NCI-H345 (cell line): ENCODE data around the gene DNAL4.
A peak's percentile ranks its signal among the peaks of the same experiment; 100 is the strongest.
"Not testable (repeated sequence)": the region's sequence is repeated elsewhere in the genome, so short reads cannot be mapped to it uniquely, and the experiment has no call there.

Source experiments
- DNase-seq: peaks from one replicate; lab custom pipeline; 2025; lab: John Stamatoyannopoulos, UW

The DNAL4 gene

GRCh38 chr22:38827510-38827909 is 33.6 kb upstream of the DNAL4 start:
- no peak for DNase-seq

- DNase-seq, result no peak
Measured at GRCh38 chr22:38826801-38827200, 32.9 kb upstream of the DNAL4 start.

- no peak for DNase-seq
Measured at GRCh38 chr22:38826386-38826785, 32.4 kb upstream of the DNAL4 start.

- no peak for DNase-seq
Measured at GRCh38 chr22:38824585-38824984, 30.6 kb upstream of the DNAL4 start.

- DNase-seq, result no peak
Measured at GRCh38 chr22:38823637-38824036, 29.7 kb upstream of the DNAL4 start.

GRCh38 chr22:38823076-38823475 is 29.1 kb upstream of the DNAL4 start:
- DNase-seq, result no peak

- no peak for DNase-seq
Measured at GRCh38 chr22:38820020-38820419, 26.1 kb upstream of the DNAL4 start.

GRCh38 chr22:38819387-38819940 is 25.5 kb upstream of the DNAL4 start:
- DNase-seq, result no peak

GRCh38 chr22:38817196-38817595 is 23.3 kb upstream of the DNAL4 start:
- no peak for DNase-seq

GRCh38 chr22:38815842-38816241 is 21.9 kb upstream of the DNAL4 start:
- no peak for DNase-seq

- no peak for DNase-seq
Measured at GRCh38 chr22:38811241-38811640, 17.3 kb upstream of the DNAL4 start.

GRCh38 chr22:38805041-38805593 is 11.2 kb upstream of the DNAL4 start:
- not testable (repeated sequence) for DNase-seq

GRCh38 chr22:38802671-38803121 is 8.8 kb upstream of the DNAL4 start:
- peak; percentile 66 for DNase-seq

GRCh38 chr22:38799265-38800002 is 5.5 kb upstream of the DNAL4 start:
- no peak for DNase-seq

GRCh38 chr22:38798496-38798895 is 4.6 kb upstream of the DNAL4 start:
- DNase-seq, result no peak

- DNase-seq, result no peak
Measured at GRCh38 chr22:38796262-38796957, 2.5 kb upstream of the DNAL4 start.

- DNase-seq, result no peak
Measured at GRCh38 chr22:38795569-38795968, 1.6 kb upstream of the DNAL4 start.

GRCh38 chr22:38793317-38793716 is 626 bp downstream of the DNAL4 start:
- DNase-seq, result no peak

- no peak for DNase-seq
Measured at GRCh38 chr22:38792833-38793232, 1.1 kb downstream of the DNAL4 start.

- no peak for DNase-seq
Measured at GRCh38 chr22:38789606-38790005, 4.3 kb downstream of the DNAL4 start.

GRCh38 chr22:38788846-38789245 is 5.1 kb downstream of the DNAL4 start:
- DNase-seq, result no peak

GRCh38 chr22:38788021-38788816 is 5.7 kb downstream of the DNAL4 start:
- no peak for DNase-seq
